Effector memory CD4-positive, alpha-beta T cell (primary cell): ENCODE results near the gene XPO6.

Source experiments
- DNase-seq, 3 donors: peaks; one replicate each; pipeline ENCODE4 v3.0.0-alpha.2; 2020
- H3K27ac ChIP-seq: 2 replicates; pipeline ENCODE4 v1.7.0; 2013; ENCODE audit warnings: mild to moderate bottlenecking, low read length, moderate library complexity; ENCODE audit not compliant: insufficient read depth, poor library complexity, severe bottlenecking
- H3K27me3 ChIP-seq: replicated peaks from 2 replicates; pipeline ENCODE4 v1.7.0; 2013; ENCODE audit warnings: mild to moderate bottlenecking, low read length; ENCODE audit not compliant: insufficient read depth, control insufficient read depth, poor library complexity, severe bottlenecking
- H3K36me3 ChIP-seq: 2 replicates; pipeline ENCODE4 v1.7.0; 2013; ENCODE audit warnings: mild to moderate bottlenecking, low read length, moderate library complexity; ENCODE audit not compliant: control insufficient read depth, insufficient read depth
- H3K4me1 ChIP-seq: 2 replicates; pipeline ENCODE4 v1.7.0; 2013; ENCODE audit warnings: low read length, mild to moderate bottlenecking; ENCODE audit not compliant: control insufficient read depth, insufficient read depth, poor library complexity, severe bottlenecking
- H3K4me3 ChIP-seq: 2 replicates; pipeline ENCODE4 v1.7.0; 2013; ENCODE audit warnings: low read length, low read depth, mild to moderate bottlenecking; ENCODE audit not compliant: insufficient read depth, poor library complexity, severe bottlenecking
- H3K9me3 ChIP-seq: 2 replicates; pipeline ENCODE4 v1.7.0; 2013; ENCODE audit warnings: mild to moderate bottlenecking, low read length, moderate library complexity; ENCODE audit not compliant: control insufficient read depth

XPO6 gene

GRCh38 chr16:28108590-28109247 lies 103.0 kb downstream of the XPO6 start:
- no peak overlapping the region for H3K27ac ChIP-seq
- H3K4me1 ChIP-seq = no peaks in the 10 kb centered on the region
- H3K9me3 ChIP-seq = no peaks in the 10 kb centered on the region
- no peaks in the 10 kb centered on the region for H3K27me3 ChIP-seq
- DNase-seq = no peak
- H3K4me3 ChIP-seq = no peak overlapping the region
- H3K36me3 ChIP-seq = peaks cover 93% of the 10 kb centered on the region

GRCh38 chr16:28107232-28107631 lies 104.5 kb downstream of the XPO6 start:
- H3K27ac ChIP-seq = no peak overlapping the region
- H3K4me3 ChIP-seq = no peak overlapping the region
- no peak for DNase-seq
- peaks cover 97% of the 10 kb centered on the region for H3K36me3 ChIP-seq
- no peaks in the 10 kb centered on the region for H3K9me3 ChIP-seq
- H3K4me1 ChIP-seq = no peaks in the 10 kb centered on the region
- H3K27me3 ChIP-seq = no peaks in the 10 kb centered on the region

- Histone ChIP-seq H3K27ac (no peak overlapping the region), H3K9me3 (no peaks in the 10 kb centered on the region), H3K36me3 (peaks cover 97% of the 10 kb centered on the region), H3K4me3 (no peak overlapping the region), H3K4me1 (no peaks in the 10 kb centered on the region), H3K27me3 (no peaks in the 10 kb centered on the region)
- DNase-seq = no peak
Measured at GRCh38 chr16:28106467-28107215, 105.1 kb downstream of the XPO6 start.

DNA sequence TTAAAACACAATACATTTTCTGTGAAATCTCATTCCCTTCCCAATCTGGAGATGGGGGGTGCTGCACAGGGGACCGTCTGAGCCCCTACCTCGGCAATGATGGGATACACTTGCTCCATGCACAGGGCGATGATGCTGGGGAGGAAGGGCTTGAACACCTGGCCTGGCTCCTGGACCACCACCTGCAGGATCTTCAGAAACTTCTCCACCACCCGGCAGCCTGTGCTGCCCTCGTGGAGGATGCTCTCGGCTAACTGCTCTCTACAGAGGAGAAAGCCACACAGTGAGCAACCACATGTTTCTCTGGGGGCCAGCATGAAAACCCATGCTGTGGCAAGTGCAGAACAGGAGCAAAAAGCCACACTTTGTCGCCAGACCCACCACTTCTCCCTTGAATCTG lies 105.8 kb downstream of the XPO6 start:
- no peak for DNase-seq
- no peaks in the 10 kb centered on the region for H3K9me3 ChIP-seq
- H3K27me3 ChIP-seq = no peaks in the 10 kb centered on the region
- no peak overlapping the region for H3K4me3 ChIP-seq
- H3K36me3 ChIP-seq = peaks cover 97% of the 10 kb centered on the region
- no peaks in the 10 kb centered on the region for H3K4me1 ChIP-seq
- H3K27ac ChIP-seq = no peak overlapping the region

- H3K36me3 ChIP-seq = peaks cover 97% of the 10 kb centered on the region
Measured at GRCh38 chr16:28105297-28105696, 106.5 kb downstream of the XPO6 start.

GRCh38 chr16:28104404-28104803 lies 107.4 kb downstream of the XPO6 start:
- no peak overlapping the region for H3K4me3 ChIP-seq
- H3K36me3 ChIP-seq = peaks cover 99% of the 10 kb centered on the region
- H3K27me3 ChIP-seq = no peaks in the 10 kb centered on the region
- no peaks in the 10 kb centered on the region for H3K4me1 ChIP-seq
- H3K27ac ChIP-seq = no peak overlapping the region
- H3K9me3 ChIP-seq = no peaks in the 10 kb centered on the region
- no peak for DNase-seq

More at GRCh38 chr16:28105297-28105696, 106.5 kb downstream of the XPO6 start:
- DNase-seq = no peak
- H3K4me1 ChIP-seq = no peaks in the 10 kb centered on the region
- no peak overlapping the region for H3K27ac ChIP-seq
- no peaks in the 10 kb centered on the region for H3K27me3 ChIP-seq
- no peaks in the 10 kb centered on the region for H3K9me3 ChIP-seq
- no peak overlapping the region for H3K4me3 ChIP-seq

DNA sequence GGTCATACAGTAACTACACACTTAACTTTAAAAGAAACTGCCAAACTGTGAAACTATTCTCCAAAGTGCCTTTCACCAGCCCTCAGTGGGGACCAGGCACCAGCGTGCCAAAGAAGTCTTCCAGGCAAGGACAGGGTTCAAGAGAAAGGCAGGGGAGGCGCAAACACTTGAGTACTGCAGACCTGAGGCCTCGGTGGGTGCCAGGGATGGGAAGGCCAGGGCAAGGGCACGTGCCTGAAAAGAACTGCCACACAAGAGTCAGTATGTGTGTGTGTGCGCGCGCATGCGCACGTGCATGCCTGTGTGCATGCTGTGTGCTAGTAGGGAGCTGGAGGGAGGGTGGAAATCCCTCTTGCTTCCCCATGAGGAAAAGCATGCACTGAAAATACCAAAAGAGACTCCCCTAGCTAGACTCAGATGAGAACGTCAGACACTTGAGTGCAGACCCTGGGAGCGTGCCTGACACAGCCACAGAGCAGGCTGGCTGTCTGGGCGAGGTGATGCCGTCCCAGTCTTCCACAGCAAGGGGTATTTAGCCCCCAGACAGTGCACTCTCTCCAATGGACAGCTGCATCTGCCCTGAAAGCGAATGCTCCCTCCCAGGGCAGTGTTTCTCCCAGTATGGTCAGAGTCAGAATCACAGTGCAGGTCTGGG lies 108.1 kb downstream of the XPO6 start:
- H3K36me3 ChIP-seq = peaks cover 100% of the 10 kb centered on the region
- DNase-seq = no peak
- no peaks in the 10 kb centered on the region for H3K27me3 ChIP-seq
- no peak overlapping the region for H3K27ac ChIP-seq
- H3K4me1 ChIP-seq = no peaks in the 10 kb centered on the region
- no peak overlapping the region for H3K4me3 ChIP-seq
- no peaks in the 10 kb centered on the region for H3K9me3 ChIP-seq

GRCh38 chr16:28101533-28101890 lies 110.3 kb downstream of the XPO6 start:
- Histone ChIP-seq H3K36me3 (peaks cover 100% of the 10 kb centered on the region), H3K27ac (no peak overlapping the region), H3K4me1 (no peaks in the 10 kb centered on the region), H3K4me3 (no peak overlapping the region), H3K27me3 (no peaks in the 10 kb centered on the region), H3K9me3 (no peaks in the 10 kb centered on the region)
- DNase-seq = no peak

- H3K27me3 ChIP-seq = no peaks in the 10 kb centered on the region
- no peak for DNase-seq
- H3K27ac ChIP-seq = no peak overlapping the region
- no peaks in the 10 kb centered on the region for H3K9me3 ChIP-seq
- peaks cover 95% of the 10 kb centered on the region for H3K36me3 ChIP-seq
- H3K4me1 ChIP-seq = no peaks in the 10 kb centered on the region
- H3K4me3 ChIP-seq = no peak overlapping the region
Measured at GRCh38 chr16:28100810-28101532, 110.8 kb downstream of the XPO6 start.
